ENCODE results near the gene FKBP14.

Gene FKBP14

GRCh38 chr7:30053068-30053467 lies 26.6 kb upstream of the FKBP14 start:
- Histone ChIP-seq H3K36me3 (ENCODE audit: control insufficient read depth, insufficient read depth, low read length) (peaks cover 77% of the 10 kb centered on the region), H3K9me3 (ENCODE audit: control insufficient read depth, insufficient read depth, low read length) (no peaks in the 10 kb centered on the region), H3K9ac (ENCODE audit: low read depth, low read length) (no peak overlapping the region), H3K4me3 (ENCODE audit: low read depth, low read length) (no peak overlapping the region), H3K27me3 (ENCODE audit: control insufficient read depth, insufficient read depth, low read length) (no peaks in the 10 kb centered on the region), H3K4me1 (ENCODE audit: control insufficient read depth, insufficient read depth, low read length) (no peaks in the 10 kb centered on the region), H3K27ac (ENCODE audit: low read depth, low read length) (no peak overlapping the region)

- Histone ChIP-seq H3K27me3 (ENCODE audit: control insufficient read depth, insufficient read depth, low read length) (no peaks in the 10 kb centered on the region), H3K36me3 (ENCODE audit: control insufficient read depth, insufficient read depth, low read length) (peaks cover 82% of the 10 kb centered on the region), H3K27ac (ENCODE audit: low read depth, low read length) (no peak overlapping the region)
These were observed 22.7 kb upstream of the FKBP14 start for GRCh38 chr7:30049173-30049572.

GRCh38 chr7:30048582-30048981 lies 22.1 kb upstream of the FKBP14 start:
- Histone ChIP-seq H3K9ac (ENCODE audit: low read depth, low read length) (no peak overlapping the region), H3K27me3 (ENCODE audit: control insufficient read depth, insufficient read depth, low read length) (no peaks in the 10 kb centered on the region), H3K27ac (ENCODE audit: low read depth, low read length) (no peak overlapping the region), H3K36me3 (ENCODE audit: control insufficient read depth, insufficient read depth, low read length) (peaks cover 76% of the 10 kb centered on the region), H3K4me3 (ENCODE audit: low read depth, low read length) (no peak overlapping the region), H3K4me1 (ENCODE audit: control insufficient read depth, insufficient read depth, low read length) (no peaks in the 10 kb centered on the region), H3K9me3 (ENCODE audit: control insufficient read depth, insufficient read depth, low read length) (no peaks in the 10 kb centered on the region)

More at GRCh38 chr7:30049173-30049572, 22.7 kb upstream of the FKBP14 start:
- H3K9me3 ChIP-seq (ENCODE audit: control insufficient read depth, insufficient read depth, low read length): no peaks in the 10 kb centered on the region
- no peak overlapping the region for H3K9ac ChIP-seq (ENCODE audit: low read depth, low read length)
- no peak overlapping the region for H3K4me3 ChIP-seq (ENCODE audit: low read depth, low read length)
- H3K4me1 ChIP-seq (ENCODE audit: control insufficient read depth, insufficient read depth, low read length): no peaks in the 10 kb centered on the region

GRCh38 chr7:30047124-30047523 lies 20.6 kb upstream of the FKBP14 start:
- Histone ChIP-seq H3K36me3 (ENCODE audit: control insufficient read depth, insufficient read depth, low read length) (peaks cover 62% of the 10 kb centered on the region), H3K4me1 (ENCODE audit: control insufficient read depth, insufficient read depth, low read length) (peaks cover 6% of the 10 kb centered on the region), H3K27ac (ENCODE audit: low read depth, low read length) (no peak overlapping the region), H3K27me3 (ENCODE audit: control insufficient read depth, insufficient read depth, low read length) (no peaks in the 10 kb centered on the region), H3K9me3 (ENCODE audit: control insufficient read depth, insufficient read depth, low read length) (no peaks in the 10 kb centered on the region), H3K4me3 (ENCODE audit: low read depth, low read length) (no peak overlapping the region), H3K9ac (ENCODE audit: low read depth, low read length) (no peak overlapping the region)

GRCh38 chr7:30046127-30046770 lies 19.7 kb upstream of the FKBP14 start:
- Histone ChIP-seq H3K36me3 (ENCODE audit: control insufficient read depth, insufficient read depth, low read length) (peaks cover 59% of the 10 kb centered on the region), H3K9ac (ENCODE audit: low read depth, low read length) (no peak overlapping the region), H3K4me3 (ENCODE audit: low read depth, low read length) (no peak overlapping the region), H3K27me3 (ENCODE audit: control insufficient read depth, insufficient read depth, low read length) (no peaks in the 10 kb centered on the region), H3K27ac (ENCODE audit: low read depth, low read length) (no peak overlapping the region), H3K4me1 (ENCODE audit: control insufficient read depth, insufficient read depth, low read length) (peaks cover 14% of the 10 kb centered on the region), H3K9me3 (ENCODE audit: control insufficient read depth, insufficient read depth, low read length) (no peaks in the 10 kb centered on the region)

- Histone ChIP-seq H3K36me3 (ENCODE audit: control insufficient read depth, insufficient read depth, low read length) (peaks cover 20% of the 10 kb centered on the region), H3K9ac (ENCODE audit: low read depth, low read length) (no peak overlapping the region), H3K9me3 (ENCODE audit: control insufficient read depth, insufficient read depth, low read length) (no peaks in the 10 kb centered on the region), H3K27me3 (ENCODE audit: control insufficient read depth, insufficient read depth, low read length) (no peaks in the 10 kb centered on the region), H3K4me3 (ENCODE audit: low read depth, low read length) (no peak overlapping the region), H3K27ac (ENCODE audit: low read depth, low read length) (no peak overlapping the region), H3K4me1 (ENCODE audit: control insufficient read depth, insufficient read depth, low read length) (peaks cover 21% of the 10 kb centered on the region)
These were observed 15.2 kb upstream of the FKBP14 start for GRCh38 chr7:30041526-30042269.

GRCh38 chr7:30040938-30041337 lies 14.4 kb upstream of the FKBP14 start:
- no peak overlapping the region for H3K9ac ChIP-seq (ENCODE audit: low read depth, low read length)
- H3K27me3 ChIP-seq (ENCODE audit: control insufficient read depth, insufficient read depth, low read length): no peaks in the 10 kb centered on the region
- peaks cover 12% of the 10 kb centered on the region for H3K36me3 ChIP-seq (ENCODE audit: control insufficient read depth, insufficient read depth, low read length)
- H3K4me1 ChIP-seq (ENCODE audit: control insufficient read depth, insufficient read depth, low read length): peaks cover 21% of the 10 kb centered on the region
- H3K4me3 ChIP-seq (ENCODE audit: low read depth, low read length): no peak overlapping the region
- no peak overlapping the region for H3K27ac ChIP-seq (ENCODE audit: low read depth, low read length)
- H3K9me3 ChIP-seq (ENCODE audit: control insufficient read depth, insufficient read depth, low read length): no peaks in the 10 kb centered on the region

- Histone ChIP-seq H3K27me3 (ENCODE audit: control insufficient read depth, insufficient read depth, low read length) (no peaks in the 10 kb centered on the region), H3K4me3 (ENCODE audit: low read depth, low read length) (no peak overlapping the region), H3K4me1 (ENCODE audit: control insufficient read depth, insufficient read depth, low read length) (peaks cover 21% of the 10 kb centered on the region), H3K27ac (ENCODE audit: low read depth, low read length) (no peak overlapping the region), H3K36me3 (ENCODE audit: control insufficient read depth, insufficient read depth, low read length) (no peaks in the 10 kb centered on the region), H3K9me3 (ENCODE audit: control insufficient read depth, insufficient read depth, low read length) (no peaks in the 10 kb centered on the region), H3K9ac (ENCODE audit: low read depth, low read length) (no peak overlapping the region)
These were observed 11.9 kb upstream of the FKBP14 start for GRCh38 chr7:30038196-30038980.

- no peak overlapping the region for H3K4me3 ChIP-seq (ENCODE audit: low read depth, low read length)
- no peak overlapping the region for H3K9ac ChIP-seq (ENCODE audit: low read depth, low read length)
- no peaks in the 10 kb centered on the region for H3K9me3 ChIP-seq (ENCODE audit: control insufficient read depth, insufficient read depth, low read length)
- H3K27me3 ChIP-seq (ENCODE audit: control insufficient read depth, insufficient read depth, low read length): no peaks in the 10 kb centered on the region
- no peak overlapping the region for H3K27ac ChIP-seq (ENCODE audit: low read depth, low read length)
- H3K4me1 ChIP-seq (ENCODE audit: control insufficient read depth, insufficient read depth, low read length): peaks cover 10% of the 10 kb centered on the region; the same call in 1 of the 2 replicates
- peaks cover 6% of the 10 kb centered on the region; the same call in 1 of the 2 replicates for H3K36me3 ChIP-seq (ENCODE audit: control insufficient read depth, insufficient read depth, low read length)
These were observed 9.7 kb upstream of the FKBP14 start for GRCh38 chr7:30036220-30036619.

- Histone ChIP-seq H3K27ac (ENCODE audit: low read depth, low read length) (no peak overlapping the region), H3K4me3 (ENCODE audit: low read depth, low read length) (no peak overlapping the region), H3K27me3 (ENCODE audit: control insufficient read depth, insufficient read depth, low read length) (no peaks in the 10 kb centered on the region), H3K9ac (ENCODE audit: low read depth, low read length) (no peak overlapping the region), H3K4me1 (ENCODE audit: control insufficient read depth, insufficient read depth, low read length) (peaks cover 19% of the 10 kb centered on the region), H3K9me3 (ENCODE audit: control insufficient read depth, insufficient read depth, low read length) (no peaks in the 10 kb centered on the region), H3K36me3 (ENCODE audit: control insufficient read depth, insufficient read depth, low read length) (peaks cover 6% of the 10 kb centered on the region; the same call in 1 of the 2 replicates)
These were observed 8.0 kb upstream of the FKBP14 start for GRCh38 chr7:30034501-30034900.

All from HUES48 (cell line).